Activated T-cell treated with anti-CD3 and anti-CD28 coated beads, Interleukin-2, amount 50 U/mL, for 72 hours (primary cell): ENCODE data around the gene UNC5B. TPM values are rescaled to one million over a fixed set of nuclear protein-coding genes. Genes with fewer than 3 reads are reported as not detected.

Experiments used
- ATAC-seq, 2 donors: fragments of 150-1000 bp; cut with Tn5 transposase; replicated peaks in 1 of 2; 2 replicates each; pipeline ENCODE4 v1.10.0; 2021; ENCODE audit warnings: moderate library complexity in 2 of 2, mild to moderate bottlenecking in 1 of 2
- DNase-seq, 2 donors: peaks; one replicate each; pipeline ENCODE4 v3.0.0; 2021 to 2022; ENCODE audit warnings: mixed read lengths in 1 of 2
- H3K27ac Mint-ChIP-seq: one replicate; pipeline ENCODE4 v1.8.0; 2022; ENCODE audit warnings: mild to moderate bottlenecking, moderate library complexity, mixed read lengths
- H3K27me3 Mint-ChIP-seq: one replicate; pipeline ENCODE4 v1.8.0; 2022; ENCODE audit warnings: low read depth, mixed read lengths
- H3K36me3 Mint-ChIP-seq, 2 donors: one replicate each; pipeline ENCODE4 v1.8.0; 2022; ENCODE audit warnings: mixed read lengths in 2 of 2, mild to moderate bottlenecking in 1 of 2; ENCODE audit not compliant: insufficient read depth in 2 of 2
- H3K4me1 Mint-ChIP-seq: one replicate; pipeline ENCODE4 v1.8.0; 2022; ENCODE audit warnings: low read depth, mixed read lengths
- H3K4me3 Mint-ChIP-seq, 2 donors: one replicate each; pipeline ENCODE4 v1.8.0; 2022; ENCODE audit warnings: mild to moderate bottlenecking in 2 of 2, mixed read lengths in 2 of 2, moderate library complexity in 2 of 2
- H3K9me3 Mint-ChIP-seq, 2 donors: one replicate each; pipeline ENCODE4 v1.8.0; 2022; ENCODE audit warnings: mixed read lengths in 2 of 2
- total RNA-seq, 2 donors: library from RNA; stranded (reverse); gene quantifications; one replicate each; pipeline ENCODE4 v1.2.3, GENCODE V29; 2022

Gene UNC5B
- total RNA-seq, 2 donors from 2014 or later, result 0.05 to 0.12 TPM

- H3K4me3 Mint-ChIP-seq, result no peak overlapping the region
- DNase-seq (no peak), ATAC-seq (no peak)
- peaks cover 5 to 6% of the 10 kb centered on the region in 2 donors for H3K9me3 Mint-ChIP-seq
- peaks cover 0 to 6% of the 10 kb centered on the region in 2 donors for H3K36me3 Mint-ChIP-seq
- no peak overlapping the region for H3K27ac Mint-ChIP-seq
- no peaks in the 10 kb centered on the region for H3K27me3 Mint-ChIP-seq
- H3K4me1 Mint-ChIP-seq, result no peaks in the 10 kb centered on the region
These were observed 18.9 kb upstream of the UNC5B start for GRCh38 chr10:71193516-71193915.

DNA sequence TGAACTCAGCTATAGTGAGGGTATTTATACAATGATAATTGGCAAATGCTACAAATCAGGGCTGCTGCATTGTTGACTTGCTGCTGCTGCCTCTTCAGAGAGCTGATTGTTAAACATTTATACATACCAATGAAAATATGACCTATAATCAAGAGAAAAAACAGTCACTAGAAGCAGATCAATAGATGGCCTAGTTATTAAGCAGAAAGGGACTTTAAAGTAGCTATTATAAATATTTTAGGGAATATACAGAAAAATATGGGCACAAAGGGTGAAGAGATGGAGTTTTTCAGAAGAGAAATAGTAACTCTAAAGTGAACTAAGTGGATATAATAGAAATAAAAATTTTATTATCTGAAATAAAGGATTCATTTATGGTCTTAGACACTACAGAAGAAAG lies 14.4 kb upstream of the UNC5B start:
- Mint-ChIP-seq H3K27ac (no peak overlapping the region), H3K27me3 (peaks cover 14% of the 10 kb centered on the region), H3K36me3 (peaks cover 0 to 6% of the 10 kb centered on the region in 2 donors), H3K4me1 (no peaks in the 10 kb centered on the region), H3K9me3 (peaks cover 7 to 10% of the 10 kb centered on the region in 2 donors), H3K4me3 (no peak overlapping the region)
- DNase-seq (no peak), ATAC-seq (no peak)

DNA sequence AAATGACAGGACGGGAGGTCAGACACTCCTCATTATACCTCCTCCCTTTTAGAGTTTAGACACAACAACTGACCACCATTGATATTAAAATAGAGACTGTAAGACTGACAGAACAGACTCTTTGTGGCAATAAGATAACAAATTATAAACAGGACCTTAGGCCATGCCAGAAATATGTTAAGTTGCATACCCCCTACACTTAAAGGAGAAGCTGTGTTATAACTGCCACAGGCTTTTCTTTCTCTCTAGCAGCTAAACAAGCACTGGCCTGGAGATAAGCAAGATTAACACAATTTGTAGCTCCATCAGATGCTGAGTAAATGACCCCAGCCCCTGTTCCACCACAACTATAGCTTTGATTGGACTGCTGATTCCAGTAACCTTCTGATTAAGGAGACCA lies 10.5 kb upstream of the UNC5B start:
- Mint-ChIP-seq H3K9me3 (peaks cover 7 to 9% of the 10 kb centered on the region in 2 donors), H3K36me3 (peaks cover 0 to 6% of the 10 kb centered on the region in 2 donors), H3K27ac (no peak overlapping the region), H3K27me3 (peaks cover 19% of the 10 kb centered on the region), H3K4me3 (no peak overlapping the region), H3K4me1 (no peaks in the 10 kb centered on the region)
- ATAC-seq (no peak), DNase-seq (no peak)

- Mint-ChIP-seq H3K9me3 (peaks cover 7 to 9% of the 10 kb centered on the region in 2 donors), H3K27me3 (peaks cover 23% of the 10 kb centered on the region), H3K4me3 (no peak overlapping the region), H3K36me3 (peaks cover 0 to 6% of the 10 kb centered on the region in 2 donors), H3K27ac (no peak overlapping the region), H3K4me1 (no peaks in the 10 kb centered on the region)
- DNase-seq, result no peak
- ATAC-seq, result no peak
These were observed 10.1 kb upstream of the UNC5B start for GRCh38 chr10:71202314-71202713.

GRCh38 chr10:71203124-71203523 lies 9.2 kb upstream of the UNC5B start:
- H3K4me3 Mint-ChIP-seq, result no peak overlapping the region
- H3K9me3 Mint-ChIP-seq, result peaks cover 2 to 7% of the 10 kb centered on the region in 2 donors
- H3K27me3 Mint-ChIP-seq, result peaks cover 32% of the 10 kb centered on the region
- no peak for DNase-seq
- peaks cover 0 to 2% of the 10 kb centered on the region in 2 donors for H3K36me3 Mint-ChIP-seq
- no peaks in the 10 kb centered on the region for H3K4me1 Mint-ChIP-seq
- no peak overlapping the region for H3K27ac Mint-ChIP-seq
- ATAC-seq, result no peak

- ATAC-seq (no peak), DNase-seq (no peak)
- Mint-ChIP-seq H3K36me3 (no peaks in the 10 kb centered on the region), H3K27me3 (peaks cover 34% of the 10 kb centered on the region), H3K4me1 (no peaks in the 10 kb centered on the region), H3K4me3 (no peak overlapping the region), H3K27ac (no peak overlapping the region), H3K9me3 (peaks cover 0 to 3% of the 10 kb centered on the region in 2 donors)
These were observed 8.7 kb upstream of the UNC5B start for GRCh38 chr10:71203716-71204115.

- Mint-ChIP-seq H3K4me1 (no peaks in the 10 kb centered on the region), H3K27ac (no peak overlapping the region), H3K27me3 (peaks cover 35% of the 10 kb centered on the region), H3K9me3 (no peaks in the 10 kb centered on the region), H3K36me3 (no peaks in the 10 kb centered on the region), H3K4me3 (no peak overlapping the region)
- DNase-seq, result no peak
- no peak for ATAC-seq
These were observed 7.6 kb upstream of the UNC5B start for GRCh38 chr10:71204746-71205145.

DNA sequence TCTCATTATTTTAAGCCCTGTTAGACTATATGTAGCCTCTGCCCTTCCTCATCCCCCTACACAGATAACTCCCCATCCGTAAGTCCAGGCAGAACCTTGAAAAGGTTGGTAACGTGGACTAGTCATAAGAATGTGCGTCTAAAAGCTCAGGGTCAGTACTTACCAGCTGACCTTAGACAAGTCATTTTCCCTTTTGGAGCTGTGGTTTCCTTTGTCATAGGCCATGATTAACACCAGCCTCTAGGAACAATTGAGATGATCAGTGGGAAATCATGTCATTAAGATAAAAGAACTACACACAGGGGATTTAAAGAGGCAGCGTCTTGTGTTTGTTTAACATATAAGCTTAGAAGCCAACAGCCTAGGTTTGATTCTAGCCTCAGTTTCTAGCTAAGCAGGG lies 6.9 kb upstream of the UNC5B start:
- ATAC-seq (no peak), DNase-seq (no peak)
- H3K4me1 Mint-ChIP-seq, result no peaks in the 10 kb centered on the region
- H3K36me3 Mint-ChIP-seq, result no peaks in the 10 kb centered on the region
- H3K4me3 Mint-ChIP-seq, result no peak overlapping the region
- H3K27ac Mint-ChIP-seq, result no peak overlapping the region
- H3K9me3 Mint-ChIP-seq, result no peaks in the 10 kb centered on the region
- peaks cover 35% of the 10 kb centered on the region for H3K27me3 Mint-ChIP-seq

- ATAC-seq, result no peak
- Mint-ChIP-seq H3K4me1 (peaks cover 4% of the 10 kb centered on the region), H3K27ac (no peak overlapping the region), H3K4me3 (no peak overlapping the region), H3K36me3 (no peaks in the 10 kb centered on the region), H3K9me3 (no peaks in the 10 kb centered on the region), H3K27me3 (peaks cover 43% of the 10 kb centered on the region)
- DNase-seq, result no peak
These were observed 5.5 kb upstream of the UNC5B start for GRCh38 chr10:71206911-71207310.

GRCh38 chr10:71207578-71207977 lies 4.8 kb upstream of the UNC5B start:
- no peak for DNase-seq
- Mint-ChIP-seq H3K4me1 (peaks cover 4% of the 10 kb centered on the region), H3K27ac (no peak overlapping the region), H3K36me3 (no peaks in the 10 kb centered on the region), H3K9me3 (no peaks in the 10 kb centered on the region), H3K27me3 (peaks cover 44% of the 10 kb centered on the region), H3K4me3 (no peak overlapping the region)
- ATAC-seq, result no peak

DNA sequence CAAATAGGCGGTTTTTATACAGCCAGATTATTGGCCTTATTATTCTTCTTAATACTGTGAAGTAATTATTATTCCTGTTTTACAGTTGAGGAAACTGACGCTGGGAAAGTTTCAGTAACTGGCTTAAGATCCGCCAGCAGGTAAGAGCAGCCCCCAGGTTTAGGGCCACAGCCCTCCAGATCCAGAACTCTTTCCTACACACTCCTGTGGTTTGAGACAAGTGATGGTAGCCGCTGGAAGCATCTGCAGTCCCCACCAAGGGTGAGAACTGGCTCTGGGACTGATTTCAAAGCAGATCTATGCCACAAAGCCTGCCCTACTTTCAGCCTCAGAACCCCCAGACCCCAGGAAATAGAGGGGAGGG lies 3.0 kb upstream of the UNC5B start:
- H3K36me3 Mint-ChIP-seq, result no peaks in the 10 kb centered on the region
- H3K4me3 Mint-ChIP-seq, result no peak overlapping the region
- DNase-seq (no peak), ATAC-seq (no peak)
- H3K9me3 Mint-ChIP-seq, result no peaks in the 10 kb centered on the region
- peaks cover 4% of the 10 kb centered on the region for H3K4me1 Mint-ChIP-seq
- H3K27me3 Mint-ChIP-seq, result peaks cover 49% of the 10 kb centered on the region
- no peak overlapping the region for H3K27ac Mint-ChIP-seq

GRCh38 chr10:71209731-71210541 lies 2.4 kb upstream of the UNC5B start:
- Mint-ChIP-seq H3K27me3 (peaks cover 55% of the 10 kb centered on the region), H3K36me3 (no peaks in the 10 kb centered on the region), H3K4me3 (no peak overlapping the region), H3K4me1 (peaks cover 4% of the 10 kb centered on the region), H3K27ac (no peak overlapping the region), H3K9me3 (no peaks in the 10 kb centered on the region)
- DNase-seq (no peak), ATAC-seq (no peak)

DNA sequence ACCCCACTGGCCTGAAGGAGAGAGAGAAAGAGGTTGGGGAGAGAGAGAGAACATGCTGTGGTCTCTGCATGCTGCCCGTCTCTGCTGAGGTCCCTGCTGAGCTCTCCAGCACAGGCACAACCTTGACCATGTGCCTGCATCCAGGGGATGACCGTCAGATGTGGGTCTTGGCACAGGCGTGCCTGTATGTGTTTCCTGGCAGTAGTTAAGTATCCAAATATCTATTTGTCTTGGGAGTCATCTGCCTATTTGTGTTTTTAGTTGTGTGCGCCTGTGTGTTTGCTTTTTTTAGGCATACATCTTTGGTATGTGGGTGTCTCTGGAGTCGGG lies 1.9 kb upstream of the UNC5B start:
- H3K36me3 Mint-ChIP-seq, result no peaks in the 10 kb centered on the region
- no peaks in the 10 kb centered on the region for H3K9me3 Mint-ChIP-seq
- no peak overlapping the region for H3K4me3 Mint-ChIP-seq
- peaks cover 4% of the 10 kb centered on the region for H3K4me1 Mint-ChIP-seq
- H3K27ac Mint-ChIP-seq, result no peak overlapping the region
- peaks cover 61% of the 10 kb centered on the region for H3K27me3 Mint-ChIP-seq
- ATAC-seq, result no peak
- no peak for DNase-seq

- no peak overlapping the region for H3K27ac Mint-ChIP-seq
- no peak overlapping the region for H3K4me3 Mint-ChIP-seq
- no peak for ATAC-seq
These were observed 1.3 kb upstream of the UNC5B start for GRCh38 chr10:71211053-71211452.

More at GRCh38 chr10:71211053-71211452, 1.3 kb upstream of the UNC5B start:
- Mint-ChIP-seq H3K36me3 (no peaks in the 10 kb centered on the region), H3K4me1 (peaks cover 8% of the 10 kb centered on the region), H3K9me3 (no peaks in the 10 kb centered on the region), H3K27me3 (peaks cover 67% of the 10 kb centered on the region)
- DNase-seq, result no peak
